EL (cell line): ENCODE results near the gene STK31.
A peak's percentile ranks its signal among the peaks of the same experiment; 100 is the strongest.
"Not testable (repeated sequence)": the region's sequence is repeated elsewhere in the genome, so short reads cannot be mapped to it uniquely, and the experiment has no call there.

ENCODE experiments used
- DNase-seq: peaks from one replicate; pipeline ENCODE4 v3.0.0-alpha.2; 2016

The STK31 gene

GRCh38 chr7:23714579-23714978 lies 4.6 kb downstream of the STK31 start:
- no peak for DNase-seq

GRCh38 chr7:23715099-23715498 lies 5.1 kb downstream of the STK31 start:
- no peak for DNase-seq

DNA sequence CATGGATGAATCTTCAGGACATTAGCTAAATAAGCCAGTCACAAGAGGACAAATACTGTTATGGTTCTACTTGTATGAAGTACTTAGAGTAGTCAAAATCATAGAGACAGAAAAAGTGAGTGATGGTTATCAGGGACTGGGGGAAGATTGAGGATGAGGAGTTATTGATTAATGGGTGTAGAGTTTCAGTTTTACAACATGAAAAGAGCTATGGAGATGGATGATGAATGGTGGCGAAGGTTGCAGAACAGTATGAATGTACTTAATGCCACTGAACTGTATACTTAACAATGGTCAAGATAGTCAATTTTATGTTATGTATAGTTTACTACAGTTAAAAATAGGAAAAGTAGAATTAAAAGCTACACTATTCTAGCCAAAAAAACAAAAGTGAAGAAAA lies 7.8 kb downstream of the STK31 start:
- DNase-seq, result no peak

- DNase-seq, result no peak
These were observed 11.4 kb downstream of the STK31 start for GRCh38 chr7:23721456-23721855.

GRCh38 chr7:23722587-23723216 lies 12.7 kb downstream of the STK31 start:
- DNase-seq, result not testable (repeated sequence)

- not testable (repeated sequence) for DNase-seq
These were observed 14.1 kb downstream of the STK31 start for GRCh38 chr7:23724113-23724512.

- DNase-seq, result no peak
These were observed 32.0 kb downstream of the STK31 start for GRCh38 chr7:23742051-23742450.

DNA sequence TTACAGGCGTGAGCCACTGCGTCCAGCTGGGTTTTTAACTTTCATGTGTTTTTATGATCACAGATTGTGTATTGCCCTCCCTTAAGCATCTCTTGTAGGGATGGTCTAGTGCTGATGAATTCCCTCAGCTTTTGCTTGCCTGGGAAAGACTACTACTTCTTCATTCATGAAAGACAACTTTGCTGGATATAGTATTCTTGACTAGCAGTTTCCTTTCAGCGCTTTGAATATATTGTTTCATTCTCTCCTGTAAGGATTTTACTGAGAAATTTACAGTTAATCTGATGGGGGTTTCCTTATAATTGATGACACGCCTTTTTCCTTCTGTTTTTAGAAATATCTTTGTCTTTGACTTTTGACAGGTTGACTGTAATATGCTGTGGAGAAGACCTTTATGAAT lies 33.2 kb downstream of the STK31 start:
- DNase-seq, result no peak

GRCh38 chr7:23746629-23747028 lies 36.6 kb downstream of the STK31 start:
- DNase-seq, result no peak

- no peak for DNase-seq
These were observed 41.8 kb downstream of the STK31 start for GRCh38 chr7:23751852-23752251.

GRCh38 chr7:23758839-23759238 lies 48.8 kb downstream of the STK31 start:
- not testable (repeated sequence) for DNase-seq

DNA sequence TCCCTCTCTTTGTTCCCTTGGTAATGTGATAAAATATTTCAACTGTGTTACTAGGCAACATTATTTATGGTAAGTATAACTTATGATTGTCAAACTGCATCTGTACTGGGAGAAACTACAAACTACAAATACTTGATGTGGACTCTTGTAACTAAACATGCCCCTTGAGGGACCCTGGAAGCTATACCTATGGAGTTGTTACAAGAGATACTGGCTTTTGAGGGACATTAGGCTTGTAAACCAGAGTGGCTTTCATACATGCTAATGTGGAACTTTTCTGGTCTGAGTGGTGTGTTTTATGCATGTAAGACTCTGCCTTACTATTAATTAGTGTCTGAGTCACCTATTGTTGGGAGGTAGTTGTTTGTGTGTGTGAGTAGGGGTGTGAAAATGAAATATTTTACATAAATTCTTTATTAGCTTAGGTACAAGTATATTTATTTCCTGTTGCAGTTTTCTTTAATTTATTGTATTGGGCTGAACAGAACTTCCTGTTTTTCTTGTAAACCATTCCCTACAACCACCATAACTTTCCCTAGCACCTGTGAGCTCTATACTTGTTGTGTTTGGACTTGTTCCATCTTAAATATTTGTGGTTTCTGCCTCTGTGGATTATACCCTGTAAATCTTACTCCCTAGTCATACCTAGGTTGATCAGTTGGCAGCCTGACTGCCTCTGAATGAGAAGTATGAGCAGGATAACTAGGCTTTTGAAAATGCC lies 49.8 kb downstream of the STK31 start:
- DNase-seq, result peak; percentile 53

DNA sequence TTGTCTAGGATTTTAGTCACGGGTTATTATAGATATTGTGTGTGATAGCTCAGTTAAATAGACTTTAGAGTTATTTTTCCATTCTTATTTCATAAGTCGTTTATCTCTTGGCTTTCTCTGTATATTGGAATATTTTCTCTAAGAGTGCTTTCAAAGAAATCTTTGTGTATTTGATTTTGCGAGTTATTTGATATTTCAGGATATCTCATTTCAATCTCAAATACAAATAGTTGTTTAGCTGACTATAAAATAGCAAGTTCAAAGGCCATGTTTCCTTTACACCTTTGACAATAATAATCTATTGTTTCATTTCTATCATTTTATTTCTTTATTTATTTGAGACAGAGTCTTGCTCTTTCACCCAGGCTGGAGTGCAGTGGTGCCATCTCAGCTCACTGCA lies 55.9 kb downstream of the STK31 start:
- DNase-seq, result no peak

GRCh38 chr7:23767514-23767913 lies 57.5 kb downstream of the STK31 start:
- no peak for DNase-seq

- DNase-seq, result no peak
These were observed 58.0 kb downstream of the STK31 start for GRCh38 chr7:23768022-23768421.

- not testable (repeated sequence) for DNase-seq
These were observed 69.3 kb downstream of the STK31 start for GRCh38 chr7:23779185-23779800.

GRCh38 chr7:23783115-23783514 lies 73.1 kb downstream of the STK31 start:
- no peak for DNase-seq

DNA sequence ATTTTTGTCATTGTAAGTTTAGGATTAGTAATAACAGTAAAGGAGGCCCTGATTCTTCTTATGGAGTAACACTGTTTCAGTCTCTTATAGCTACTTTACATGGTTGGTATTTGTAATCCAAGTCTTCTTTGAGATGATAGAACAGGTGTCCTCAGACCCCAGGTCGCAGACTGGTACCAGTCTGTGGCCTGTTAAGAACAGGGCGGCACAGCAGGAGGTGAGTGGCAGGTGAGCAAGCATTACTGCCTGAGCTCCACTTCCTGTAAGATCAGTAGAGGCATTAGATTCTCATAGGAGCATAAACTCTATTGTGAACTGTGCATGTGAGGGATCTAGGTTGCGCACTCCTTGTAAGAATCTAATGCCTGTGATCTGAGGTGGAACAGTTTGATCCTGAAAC lies 77.3 kb downstream of the STK31 start:
- no peak for DNase-seq

GRCh38 chr7:23788843-23789242 lies 78.8 kb downstream of the STK31 start:
- no peak for DNase-seq

DNA sequence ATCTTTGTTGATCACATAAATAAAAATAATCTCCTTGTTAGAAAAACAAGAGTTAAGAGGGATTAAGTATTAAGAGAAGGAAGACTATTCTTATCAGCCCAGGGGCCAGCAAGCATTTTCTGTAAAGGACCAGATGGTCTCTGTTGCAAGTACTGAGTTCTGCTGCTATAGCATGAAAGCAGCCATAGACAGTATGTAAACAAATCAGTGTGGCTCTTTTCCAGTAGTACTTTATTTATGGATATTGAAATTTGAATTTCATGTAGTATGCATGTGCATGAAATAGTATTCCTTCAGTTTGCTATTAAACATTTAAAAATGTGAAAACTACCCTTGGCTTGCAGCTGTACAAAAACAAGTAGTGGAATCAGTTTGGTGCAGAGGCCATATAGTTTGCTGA lies 81.7 kb downstream of the STK31 start:
- DNase-seq, result no peak

- no peak for DNase-seq
These were observed 92.8 kb downstream of the STK31 start for GRCh38 chr7:23802720-23803397.

- DNase-seq, result no peak
These were observed 94.7 kb downstream of the STK31 start for GRCh38 chr7:23804707-23805106.

DNA sequence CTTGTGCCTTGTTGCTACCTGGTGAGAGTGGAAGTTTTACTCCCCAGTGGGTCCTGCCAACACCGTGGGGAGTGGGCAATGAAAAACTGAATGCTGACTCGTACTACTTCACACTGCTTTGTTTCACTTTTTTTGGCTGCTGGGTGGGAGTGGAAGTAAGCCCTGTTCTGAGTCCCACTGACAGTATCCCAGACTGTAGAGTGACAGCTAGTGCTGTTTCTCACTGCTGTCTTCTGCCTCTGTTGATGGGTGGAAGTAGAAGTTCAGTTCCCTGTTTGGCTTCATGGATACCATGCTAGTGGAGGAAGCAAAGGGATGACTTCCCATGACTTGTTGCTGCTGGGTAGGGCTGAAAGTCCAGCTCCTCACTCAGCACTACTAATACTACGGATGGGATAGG lies 98.4 kb downstream of the STK31 start:
- DNase-seq, result no peak

DNA sequence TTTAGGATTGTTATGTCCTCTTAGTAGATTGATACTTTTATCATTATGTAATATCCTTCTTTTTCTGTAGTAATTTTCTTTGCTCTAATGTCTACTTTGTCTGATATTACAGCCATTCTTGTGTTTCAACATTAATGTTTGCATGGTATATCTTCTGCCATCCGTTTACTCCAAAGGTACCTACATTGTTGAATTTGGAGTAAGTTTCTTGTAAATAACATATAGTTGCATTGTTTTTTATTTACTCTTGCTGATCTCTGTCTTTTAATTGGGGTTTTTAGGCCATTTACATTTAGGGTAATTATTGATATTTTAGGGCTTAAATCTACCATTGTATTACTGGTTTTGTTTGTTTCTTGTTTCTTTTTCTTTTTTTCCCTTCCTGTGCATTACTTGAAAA lies 100.1 kb downstream of the STK31 start:
- DNase-seq, result no peak
